Measurements from ENCODE around the gene MFAP5.

Gene MFAP5, protein sequence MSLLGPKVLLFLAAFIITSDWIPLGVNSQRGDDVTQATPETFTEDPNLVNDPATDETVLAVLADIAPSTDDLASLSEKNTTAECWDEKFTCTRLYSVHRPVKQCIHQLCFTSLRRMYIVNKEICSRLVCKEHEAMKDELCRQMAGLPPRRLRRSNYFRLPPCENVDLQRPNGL

GRCh38 chr12:8662593-8662992 is at the start of gene MFAP5:
Gene MFAP5 (minus strand): TSS chr12:8662826. CDS start chr12:8662104, 722 bp downstream.
- H3K4me3 ChIP-seq (ENCODE audit: low read depth, low read length), result no peak within 1 kb of the TSS
- DNase-seq (ENCODE audit: low read depth), result no peak
- TF ChIP-seq, protein P1, sequence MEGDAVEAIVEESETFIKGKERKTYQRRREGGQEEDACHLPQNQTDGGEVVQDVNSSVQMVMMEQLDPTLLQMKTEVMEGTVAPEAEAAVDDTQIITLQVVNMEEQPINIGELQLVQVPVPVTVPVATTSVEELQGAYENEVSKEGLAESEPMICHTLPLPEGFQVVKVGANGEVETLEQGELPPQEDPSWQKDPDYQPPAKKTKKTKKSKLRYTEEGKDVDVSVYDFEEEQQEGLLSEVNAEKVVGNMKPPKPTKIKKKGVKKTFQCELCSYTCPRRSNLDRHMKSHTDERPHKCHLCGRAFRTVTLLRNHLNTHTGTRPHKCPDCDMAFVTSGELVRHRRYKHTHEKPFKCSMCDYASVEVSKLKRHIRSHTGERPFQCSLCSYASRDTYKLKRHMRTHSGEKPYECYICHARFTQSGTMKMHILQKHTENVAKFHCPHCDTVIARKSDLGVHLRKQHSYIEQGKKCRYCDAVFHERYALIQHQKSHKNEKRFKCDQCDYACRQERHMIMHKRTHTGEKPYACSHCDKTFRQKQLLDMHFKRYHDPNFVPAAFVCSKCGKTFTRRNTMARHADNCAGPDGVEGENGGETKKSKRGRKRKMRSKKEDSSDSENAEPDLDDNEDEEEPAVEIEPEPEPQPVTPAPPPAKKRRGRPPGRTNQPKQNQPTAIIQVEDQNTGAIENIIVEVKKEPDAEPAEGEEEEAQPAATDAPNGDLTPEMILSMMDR (IDR thresholded peaks at IDR 0.05; ENCODE audit: control insufficient read depth, extremely low read depth, insufficient read depth), result no peak

DNA sequence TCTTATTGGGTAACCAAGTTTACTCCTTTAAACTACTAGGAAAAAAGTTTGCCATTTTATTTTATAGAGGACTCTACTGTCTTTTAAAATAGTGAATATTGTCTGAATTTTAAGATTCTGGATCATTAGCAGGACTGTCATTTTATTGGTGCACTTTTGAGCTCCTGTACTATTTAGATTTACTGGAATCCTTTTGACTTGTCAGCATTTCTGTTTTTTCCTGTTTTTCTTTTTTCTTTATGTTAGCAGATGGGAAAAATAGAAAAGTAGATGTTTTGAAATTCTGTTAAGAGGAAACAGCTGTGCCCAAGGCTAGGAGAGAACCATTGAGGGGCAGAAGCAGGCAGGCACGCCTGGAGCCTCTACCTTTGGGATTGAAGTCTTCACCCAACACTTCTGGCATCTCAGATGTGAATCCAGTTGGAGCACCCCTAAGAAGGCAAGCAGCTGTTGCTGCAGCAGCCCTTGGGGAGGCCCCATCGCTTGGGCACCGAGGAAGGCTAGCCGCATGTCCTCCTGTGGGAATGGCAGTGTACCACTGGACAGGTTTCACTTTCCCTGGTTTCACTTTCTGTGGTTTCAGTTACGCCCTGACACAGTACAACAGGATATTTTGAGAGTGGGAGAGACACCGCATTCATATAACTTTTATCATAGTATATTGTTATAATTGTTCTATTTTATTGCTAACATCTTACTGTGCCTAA is 46.7 kb upstream of the MFAP5 start:
- DNase-seq (ENCODE audit: low read depth), result no peak
- TF ChIP-seq, protein P1 (IDR thresholded peaks at IDR 0.05; ENCODE audit: control insufficient read depth, extremely low read depth, insufficient read depth), result no peak
- H3K4me3 ChIP-seq (ENCODE audit: low read depth, low read length), result no peak overlapping the region

GRCh38 chr12:8702159-8702558 is 39.5 kb upstream of the MFAP5 start:
- TF ChIP-seq, protein P1 (IDR thresholded peaks at IDR 0.05; ENCODE audit: control insufficient read depth, extremely low read depth, insufficient read depth), result no peak
- DNase-seq (ENCODE audit: low read depth), result no peak
- no peak overlapping the region for H3K4me3 ChIP-seq (ENCODE audit: low read depth, low read length)

DNA sequence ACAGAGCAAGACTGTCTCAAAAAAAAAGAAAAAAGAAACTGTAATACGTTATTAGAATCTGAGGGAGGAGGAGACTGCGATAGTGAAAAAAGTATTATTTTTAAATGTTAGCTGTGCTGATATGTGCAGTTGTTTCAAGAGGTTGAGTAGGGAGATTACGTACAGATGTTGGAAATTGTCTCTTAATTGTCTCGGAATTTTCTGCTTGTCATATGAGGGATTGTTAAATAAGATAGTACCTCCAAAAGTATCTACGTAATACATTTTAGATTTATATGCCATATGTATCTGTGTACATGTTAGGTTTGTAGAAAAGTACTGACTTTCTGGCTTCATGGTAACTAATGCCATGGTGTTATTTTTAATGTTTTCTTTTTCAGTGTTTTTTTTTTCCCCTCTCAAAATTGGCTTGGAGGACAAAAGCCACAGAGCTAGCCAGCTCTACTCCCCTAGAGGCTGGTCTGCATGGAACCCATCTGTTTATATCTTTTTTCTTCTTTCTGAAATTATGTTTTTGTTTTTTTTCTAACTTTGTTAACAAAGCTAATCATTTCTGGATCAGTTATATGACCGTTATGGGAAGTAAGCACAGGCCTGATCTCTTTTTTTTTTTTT is 38.5 kb upstream of the MFAP5 start:
- H3K4me3 ChIP-seq (ENCODE audit: low read depth, low read length), result no peak overlapping the region
- DNase-seq (ENCODE audit: low read depth), result no peak
- TF ChIP-seq, protein P1 (IDR thresholded peaks at IDR 0.05; ENCODE audit: control insufficient read depth, extremely low read depth, insufficient read depth), result no peak

GRCh38 chr12:8699714-8700113 is 37.1 kb upstream of the MFAP5 start:
- no peak for DNase-seq (ENCODE audit: low read depth)
- H3K4me3 ChIP-seq (ENCODE audit: low read depth, low read length), result no peak overlapping the region
- TF ChIP-seq, protein P1 (IDR thresholded peaks at IDR 0.05; ENCODE audit: control insufficient read depth, extremely low read depth, insufficient read depth), result no peak

DNA sequence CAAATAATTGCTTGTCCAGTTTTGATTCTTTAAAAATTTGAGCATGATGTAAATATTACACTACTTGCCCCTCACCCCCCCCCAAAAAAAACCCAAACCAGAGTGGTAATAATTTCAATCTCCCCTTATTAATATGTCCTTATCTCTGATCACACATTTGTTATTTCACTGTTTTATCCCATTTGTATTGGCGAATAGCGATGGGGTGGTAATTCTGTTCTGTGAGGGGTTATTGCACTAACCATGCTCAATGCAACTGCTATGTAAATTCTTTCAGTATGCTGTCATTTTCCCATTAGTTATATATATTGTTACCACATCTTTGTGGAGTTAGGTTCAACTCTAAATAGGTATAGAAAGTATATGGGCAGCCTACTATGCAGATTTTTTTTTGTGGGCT is 36.3 kb upstream of the MFAP5 start:
- peak overlapping the region; percentile 56 for H3K4me3 ChIP-seq (ENCODE audit: low read depth, low read length)
- no peak for DNase-seq (ENCODE audit: low read depth)
- TF ChIP-seq, protein P1 (IDR thresholded peaks at IDR 0.05; ENCODE audit: control insufficient read depth, extremely low read depth, insufficient read depth), result no peak
